GM19351 (cell line): ENCODE data around the gene NDUFA7.
A peak's percentile ranks its signal among the peaks of the same experiment; 100 is the strongest.
"Not testable (repeated sequence)": the region's sequence is repeated elsewhere in the genome, so short reads cannot be mapped to it uniquely, and the experiment has no call there.

Experiments used
- ATAC-seq: cut with Tn5 transposase; IDR thresholded peaks from one replicate; pipeline ENCODE4 v1.9.1; 2021; ENCODE audit warnings: mild to moderate bottlenecking, moderate library complexity; ENCODE audit not compliant: unreplicated experiment

Gene NDUFA7

GRCh38 chr19:8321067-8321985, at the start of gene NDUFA7, which contains the start of gene RPS28:
NDUFA7 (minus strand) TSS chr19:8321375; CDS start chr19:8321358, 17 bp downstream.
RPS28 (plus strand) TSS chr19:8321496; CDS start chr19:8321531, 35 bp downstream.
- ATAC-seq = peak; percentile 84

DNA sequence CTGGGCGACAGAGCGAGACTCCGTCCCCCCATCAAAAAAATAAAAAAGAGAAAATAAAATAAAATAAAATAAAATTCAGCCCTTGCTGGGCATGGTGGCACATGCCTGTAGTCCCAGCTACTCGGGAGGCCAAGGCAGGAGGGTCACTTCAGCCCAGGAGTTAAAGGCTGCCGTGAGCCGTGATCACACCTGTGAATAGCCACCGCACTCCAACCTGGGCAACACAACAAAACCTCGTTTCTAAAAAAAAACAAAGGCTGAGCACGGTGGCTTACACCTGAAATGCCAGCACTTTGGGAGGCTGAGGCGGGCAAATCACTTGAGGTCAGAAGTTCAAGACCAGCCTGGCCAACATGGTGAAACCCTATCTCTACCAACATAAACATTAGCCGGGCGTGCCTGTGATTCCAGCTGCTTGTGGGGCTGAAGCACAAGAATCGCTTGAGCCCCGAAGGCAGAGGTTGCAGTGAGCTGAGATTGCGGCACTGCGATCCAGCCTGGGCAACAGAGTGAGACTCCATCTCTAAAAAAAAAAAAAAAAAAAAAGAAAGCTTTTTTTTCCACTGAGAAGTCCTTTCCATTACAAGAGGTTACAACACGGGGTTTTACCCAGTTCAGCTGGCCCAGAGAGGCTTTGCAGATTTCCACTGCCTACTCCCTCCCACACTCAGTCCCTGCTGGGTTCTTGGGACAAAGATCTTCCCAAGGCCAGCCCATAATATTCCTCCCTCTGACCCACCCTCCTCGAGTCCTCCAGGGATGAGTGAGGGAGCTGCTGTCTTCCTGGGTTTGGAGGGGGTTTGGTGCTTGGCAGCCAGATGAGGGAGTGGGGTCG, 49.2 kb upstream of the NDUFA7 start:
- no peak for ATAC-seq

DNA sequence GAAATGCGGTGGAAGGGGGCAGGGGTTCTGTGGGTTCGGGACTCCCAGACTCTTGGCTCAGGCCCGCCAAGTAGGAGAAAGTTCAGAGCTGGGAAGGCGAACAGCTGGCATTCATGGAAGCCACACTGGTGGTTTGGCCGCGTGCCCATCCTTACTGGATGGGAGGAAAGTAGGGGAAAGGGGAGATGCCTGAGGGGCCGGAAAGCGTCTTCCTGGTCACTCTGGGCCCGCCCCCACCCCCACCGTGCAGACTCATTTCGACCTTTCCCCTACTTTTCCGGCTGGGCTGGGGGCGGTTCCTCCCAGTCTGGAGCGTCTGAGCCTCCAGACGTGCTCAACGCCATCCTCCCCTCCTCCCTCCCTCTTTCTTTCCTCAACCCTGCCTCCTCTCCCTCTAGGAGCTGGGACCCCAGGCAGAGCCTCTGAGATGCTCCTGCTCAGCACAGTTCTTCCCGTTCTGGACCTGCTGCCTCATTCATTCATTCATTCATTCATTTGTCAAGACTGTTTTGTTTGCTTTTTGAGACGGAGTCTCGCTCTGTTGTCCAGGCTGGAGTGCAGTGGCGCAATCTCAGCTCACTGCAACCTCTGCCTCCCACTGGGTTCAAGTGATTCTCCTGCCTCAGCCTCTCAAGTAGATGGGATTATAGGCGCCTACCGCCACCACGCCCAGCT, 46.3 kb upstream of the NDUFA7 start:
- ATAC-seq = no peak

DNA sequence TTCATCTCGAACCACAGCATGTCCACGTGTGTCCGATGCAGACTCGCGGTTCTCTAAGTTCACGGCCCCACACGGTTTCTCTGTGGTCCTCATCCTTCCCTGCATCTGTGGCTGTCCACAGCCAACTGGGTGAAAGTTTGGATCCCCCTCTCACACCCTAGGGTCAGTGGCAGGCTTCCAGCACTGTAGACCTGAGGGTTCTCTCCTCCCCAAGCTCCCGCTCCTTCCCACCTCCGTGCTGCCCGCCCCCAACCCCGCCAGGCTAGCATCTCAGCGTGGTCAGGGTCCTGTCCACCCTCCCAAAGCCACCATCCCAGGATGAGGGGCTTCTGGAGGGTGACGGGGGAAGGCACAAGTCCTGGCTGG, 45.8 kb upstream of the NDUFA7 start:
- no peak for ATAC-seq

DNA sequence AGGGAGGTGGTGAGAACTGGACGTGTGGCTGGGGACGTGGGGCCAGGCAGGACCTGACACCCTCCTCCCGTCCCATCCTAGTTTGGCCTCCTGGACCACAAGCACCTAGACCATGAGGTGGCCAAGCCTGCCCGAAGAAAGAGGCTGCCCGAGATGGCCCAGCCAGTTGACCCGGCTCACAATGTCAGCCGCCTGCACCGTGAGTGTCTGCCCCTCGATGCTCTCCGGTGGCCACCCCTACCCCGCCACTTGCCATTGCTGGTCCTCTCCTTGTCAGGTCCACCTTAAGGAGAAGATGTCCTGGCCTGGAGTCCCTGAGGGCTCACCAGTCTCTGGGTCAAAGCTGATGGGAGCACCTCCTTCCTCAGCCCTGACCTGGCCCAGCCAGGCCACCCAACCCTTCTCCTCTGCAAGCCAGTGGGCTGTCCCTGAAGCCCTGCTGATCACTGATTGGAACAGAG, 45.0 kb upstream of the NDUFA7 start:
- ATAC-seq = no peak

DNA sequence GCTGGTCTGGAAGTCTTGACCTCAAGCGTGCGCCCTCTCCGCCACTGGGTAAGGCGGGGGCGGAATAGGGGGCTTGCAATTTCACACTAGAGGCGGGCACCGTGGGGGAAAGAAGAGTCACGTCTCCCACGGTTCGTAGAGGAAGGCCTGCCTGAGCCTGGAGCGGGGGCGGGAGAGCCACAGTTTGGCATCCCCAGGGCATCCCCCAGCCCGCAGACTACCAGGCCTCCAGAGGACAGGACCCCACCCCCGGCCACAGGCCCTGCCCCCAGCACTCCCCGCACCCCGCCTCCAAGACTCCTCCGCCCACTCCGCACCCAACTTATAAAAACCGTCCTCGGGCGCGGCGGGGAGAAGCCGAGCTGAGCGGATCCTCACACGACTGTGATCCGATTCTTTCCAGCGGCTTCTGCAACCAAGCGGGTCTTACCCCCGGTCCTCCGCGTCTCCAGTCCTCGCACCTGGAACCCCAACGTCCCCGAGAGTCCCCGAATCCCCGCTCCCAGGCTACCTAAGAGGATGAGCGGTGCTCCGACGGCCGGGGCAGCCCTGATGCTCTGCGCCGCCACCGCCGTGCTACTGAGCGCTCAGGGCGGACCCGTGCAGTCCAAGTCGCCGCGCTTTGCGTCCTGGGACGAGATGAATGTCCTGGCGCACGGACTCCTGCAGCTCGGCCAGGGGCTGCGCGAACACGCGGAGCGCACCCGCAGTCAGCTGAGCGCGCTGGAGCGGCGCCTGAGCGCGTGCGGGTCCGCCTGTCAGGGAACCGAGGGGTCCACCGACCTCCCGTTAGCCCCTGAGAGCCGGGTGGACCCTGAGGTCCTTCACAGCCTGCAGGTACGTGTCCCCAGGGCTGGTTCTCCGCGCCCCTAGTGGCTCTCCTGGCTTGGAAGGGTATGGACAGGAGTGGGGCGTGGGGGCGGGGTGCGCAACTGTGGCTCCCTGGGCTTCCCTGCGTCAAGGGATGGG, 42.9 kb upstream of the NDUFA7 start, which contains the start of gene ANGPTL4:
Gene ANGPTL4 (plus strand): TSS at position 353 of the 969 bp plus-strand sequence. CDS start 167 bp downstream, at position 520.
- ATAC-seq = no peak

DNA sequence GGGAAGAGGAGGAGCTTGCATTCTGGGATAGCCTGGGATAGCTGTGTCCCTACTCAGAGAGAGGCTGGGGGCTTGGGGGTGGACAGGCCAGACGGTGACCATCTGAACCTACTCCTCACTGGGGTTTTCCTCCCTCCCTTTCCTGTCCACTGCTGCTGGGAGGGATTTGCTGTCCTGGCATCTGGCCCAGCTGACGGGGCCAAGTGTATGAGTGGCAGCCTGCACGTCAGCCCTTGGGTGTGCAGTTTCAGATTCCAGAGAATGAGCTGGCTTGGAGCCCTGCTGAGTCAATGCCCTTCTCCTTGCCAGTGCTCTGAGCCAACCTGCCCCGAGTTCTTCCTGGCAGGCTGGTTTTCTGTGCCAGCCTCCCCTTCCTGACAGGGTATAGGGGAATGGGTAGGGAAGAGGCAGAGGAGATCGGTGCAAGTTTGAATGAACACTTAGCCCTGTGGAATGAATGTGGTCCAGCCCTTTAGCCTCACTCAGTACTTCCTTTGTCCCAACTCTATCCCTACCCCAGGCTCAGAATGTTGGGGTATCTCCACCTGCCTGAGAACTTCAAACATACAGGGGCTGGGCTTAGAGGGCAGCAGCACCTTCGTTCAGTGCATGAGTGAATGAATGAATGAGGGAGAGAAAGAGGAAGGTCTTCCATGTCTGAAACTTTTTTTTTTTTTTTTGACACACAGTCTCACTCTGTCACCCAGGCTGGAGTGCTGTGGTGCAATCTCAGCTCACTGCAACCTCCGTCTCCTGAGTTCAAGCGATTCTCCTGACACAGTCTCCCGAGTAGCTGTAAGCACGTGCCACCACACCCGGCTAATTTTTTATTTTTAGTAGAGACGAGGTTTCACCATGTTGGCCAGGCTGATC, 41.0 kb upstream of the NDUFA7 start:
- no peak for ATAC-seq

GRCh38 chr19:8360196-8360595, 39.0 kb upstream of the NDUFA7 start:
- no peak for ATAC-seq

DNA sequence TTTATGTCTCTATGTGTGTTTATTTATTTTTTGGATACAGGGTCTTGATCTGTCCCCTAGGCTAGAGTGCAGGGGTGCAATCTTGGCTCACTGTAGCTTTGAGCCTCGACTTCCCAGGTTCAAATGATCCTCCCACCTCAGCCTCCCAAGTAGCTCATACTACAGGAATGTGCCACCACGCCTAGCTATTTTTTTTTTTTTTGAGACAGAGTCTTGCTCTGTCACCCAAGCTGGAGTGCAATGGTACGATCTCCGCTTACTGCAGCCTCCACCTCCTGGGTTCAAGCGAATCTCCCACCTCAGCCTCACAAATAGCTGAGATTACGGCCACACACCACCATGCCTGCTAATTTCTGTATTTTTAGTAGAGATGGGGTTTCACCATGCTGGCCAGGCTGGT, 37.8 kb upstream of the NDUFA7 start:
- no peak for ATAC-seq

GRCh38 chr19:8357007-8357521, 35.9 kb upstream of the NDUFA7 start:
- no peak for ATAC-seq

- no peak for ATAC-seq
These were observed 34.6 kb upstream of the NDUFA7 start for GRCh38 chr19:8355631-8356402.

DNA sequence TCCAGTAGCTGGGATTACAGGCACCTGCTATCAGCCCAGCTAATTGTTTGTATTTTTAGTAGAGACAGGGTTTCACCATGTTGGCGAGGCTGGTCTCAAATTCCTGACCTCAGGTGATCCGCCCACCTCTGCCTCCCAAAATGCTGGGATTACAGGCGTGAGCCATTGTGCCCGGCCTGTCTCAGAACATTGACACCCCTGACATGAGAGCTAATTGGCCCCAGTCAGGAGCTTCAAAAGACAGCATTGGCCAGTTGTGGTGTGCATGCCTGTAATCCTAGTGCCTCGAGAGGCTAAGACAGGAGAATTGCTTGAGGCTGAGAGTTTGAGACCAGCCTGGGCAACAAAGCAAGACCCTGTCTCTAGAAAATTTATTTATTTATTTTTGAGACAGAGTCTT, 31.7 kb upstream of the NDUFA7 start:
- ATAC-seq = not testable (repeated sequence)

- no peak for ATAC-seq
These were observed 31.1 kb upstream of the NDUFA7 start for GRCh38 chr19:8352134-8352827.

DNA sequence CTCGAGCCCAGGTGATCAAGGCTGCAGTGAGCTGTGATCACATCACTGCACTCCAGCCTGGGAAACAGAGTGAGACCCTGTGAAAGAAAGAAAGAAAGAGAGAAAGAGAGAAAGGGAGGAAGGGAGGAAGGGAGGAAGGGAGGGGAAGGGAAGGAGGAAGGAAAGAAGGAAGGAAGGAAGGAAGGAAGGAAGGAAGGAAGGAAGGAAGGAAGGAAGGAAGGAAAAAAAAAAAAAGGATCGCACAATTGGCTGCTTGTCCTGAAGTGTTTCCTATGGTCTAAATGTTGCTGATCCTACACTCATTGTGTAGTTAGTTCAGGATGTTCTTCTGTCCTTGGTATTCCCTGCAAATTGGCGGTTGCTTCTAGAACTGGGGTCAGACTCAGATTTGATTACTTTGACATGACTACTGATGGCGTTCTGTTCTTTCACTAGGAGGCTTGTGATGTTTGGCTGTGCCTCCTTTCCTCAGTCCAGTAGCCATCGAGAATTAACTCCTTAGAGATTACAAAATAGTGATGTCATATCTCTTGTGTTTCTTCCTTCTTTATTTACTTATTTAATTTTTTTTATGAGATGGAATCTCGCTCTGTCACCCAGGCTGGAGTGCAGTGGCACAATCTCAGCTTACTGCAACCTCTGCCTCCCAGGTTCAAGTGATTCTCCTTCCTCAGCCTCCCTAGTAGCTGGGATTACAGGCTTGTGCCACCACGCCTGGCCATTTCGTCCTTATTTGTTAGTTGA, 28.6 kb upstream of the NDUFA7 start:
- not testable (repeated sequence) for ATAC-seq

DNA sequence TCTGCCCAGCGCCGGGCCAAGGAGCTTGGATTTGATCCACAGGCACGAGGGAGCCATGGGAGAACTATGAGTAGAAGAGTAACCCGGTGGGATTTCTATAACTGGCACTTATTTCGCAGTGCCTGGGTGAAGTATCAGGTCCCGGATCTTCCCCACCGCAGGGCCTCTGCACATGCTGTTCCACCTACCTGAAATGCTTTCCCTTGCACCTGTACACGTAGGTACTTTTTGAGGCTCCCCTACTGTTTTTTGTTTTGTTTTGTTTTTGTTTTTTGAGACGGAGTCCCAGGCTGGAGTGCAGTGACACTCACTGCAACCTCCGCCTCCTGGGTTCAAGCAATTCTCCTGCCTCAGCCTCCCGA, 22.3 kb upstream of the NDUFA7 start:
- no peak for ATAC-seq

DNA sequence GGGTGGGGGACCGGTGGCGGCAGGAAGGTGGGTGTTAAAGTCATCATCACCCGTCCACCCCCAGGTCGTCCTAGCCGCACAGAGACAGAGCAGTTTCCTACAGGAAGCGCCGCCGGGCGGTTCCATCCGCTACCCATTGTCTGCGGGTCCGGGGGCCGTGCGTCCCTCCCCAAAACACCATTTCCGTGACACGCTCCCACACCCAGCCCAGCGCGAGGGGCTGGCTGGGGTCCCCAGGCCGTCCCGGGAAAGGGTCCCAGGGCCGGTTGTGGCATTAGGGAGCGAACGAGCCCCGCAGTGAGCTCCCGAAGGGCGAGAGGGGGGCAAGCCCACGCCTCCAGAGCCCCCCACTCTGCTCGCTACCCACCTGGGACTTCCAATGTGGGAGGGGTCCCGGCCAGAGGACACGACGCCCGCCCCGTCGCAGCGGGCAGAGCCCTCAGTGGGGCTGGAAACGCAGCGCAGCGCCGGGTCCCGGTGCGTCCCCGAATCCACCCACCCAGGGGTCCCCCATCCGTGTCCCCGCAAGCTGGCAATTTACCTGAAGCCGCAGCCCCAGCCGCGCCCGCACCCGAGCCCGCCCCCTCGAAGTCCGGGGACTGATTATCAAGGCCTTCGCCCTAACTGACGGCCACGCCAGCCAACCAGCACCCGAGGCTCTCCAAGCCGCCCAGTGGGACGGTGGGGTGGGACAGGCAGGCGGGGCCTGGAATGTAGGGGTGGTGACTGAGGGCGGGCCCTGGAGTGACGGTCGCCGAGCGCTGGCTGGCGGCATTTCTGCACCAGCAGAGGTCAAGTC, 21.7 kb upstream of the NDUFA7 start, which contains the start of gene KANK3:
Gene KANK3 (minus strand): TSS at position 579 of the 799 bp plus-strand sequence. CDS start 5,434 bp downstream, outside the sequence.
- peak; percentile 93 for ATAC-seq
